Activated naive CD4-positive, alpha-beta T cell (primary cell): ENCODE measurements around the gene B3GNT7.
"Not testable (repeated sequence)": the region's sequence is repeated elsewhere in the genome, so short reads cannot be mapped to it uniquely, and the experiment has no call there.

Source experiments
- DNase-seq, 4 experiments: peaks; one replicate each; lab custom pipeline; 2025; lab: John Stamatoyannopoulos, UW

The B3GNT7 gene

DNA sequence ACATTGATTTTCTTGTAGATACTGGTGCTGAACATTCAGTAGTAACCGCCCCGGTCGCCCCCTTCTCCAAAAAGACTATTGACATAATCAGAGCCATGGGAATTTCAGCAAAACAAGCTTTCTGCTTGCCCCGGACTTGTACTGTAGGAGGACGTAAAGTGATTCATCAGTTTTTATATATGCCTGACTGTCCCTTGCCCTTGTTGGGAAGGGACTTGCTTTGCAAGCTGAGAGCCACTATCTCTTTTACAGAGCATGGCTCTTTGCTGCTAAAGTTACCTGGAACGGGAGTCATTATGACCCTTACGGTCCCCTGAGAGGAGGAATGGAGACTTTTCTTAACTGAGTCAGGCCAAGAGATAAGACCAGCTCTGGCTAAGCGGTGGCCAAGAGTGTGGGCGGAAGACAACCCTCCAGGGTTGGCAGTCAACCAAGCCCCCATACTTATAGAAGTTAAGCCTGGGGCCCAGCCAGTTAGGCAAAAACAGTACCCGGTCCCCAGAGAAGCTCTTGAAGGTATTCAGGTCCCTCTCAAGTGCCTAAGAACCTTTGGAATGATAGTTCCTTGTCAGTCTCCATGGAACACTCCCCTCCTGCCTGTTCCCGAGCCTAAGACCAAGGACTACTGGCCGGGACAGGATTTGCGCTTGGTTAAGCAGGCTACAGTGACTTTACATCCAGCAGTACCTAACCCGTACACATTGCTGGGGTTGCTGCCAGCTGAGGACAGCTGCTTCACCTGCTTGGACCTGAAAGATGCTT lies 8.1 kb downstream of the B3GNT7 start:
- DNase-seq = not testable (repeated sequence)

GRCh38 chr2:231404183-231404578 lies 8.7 kb downstream of the B3GNT7 start:
- DNase-seq = not testable (repeated sequence)

GRCh38 chr2:231405601-231406367 lies 10.3 kb downstream of the B3GNT7 start:
- not testable (repeated sequence) for DNase-seq

- not testable (repeated sequence) for DNase-seq
Observed at GRCh38 chr2:231407686-231408085, 12.2 kb downstream of the B3GNT7 start.

DNA sequence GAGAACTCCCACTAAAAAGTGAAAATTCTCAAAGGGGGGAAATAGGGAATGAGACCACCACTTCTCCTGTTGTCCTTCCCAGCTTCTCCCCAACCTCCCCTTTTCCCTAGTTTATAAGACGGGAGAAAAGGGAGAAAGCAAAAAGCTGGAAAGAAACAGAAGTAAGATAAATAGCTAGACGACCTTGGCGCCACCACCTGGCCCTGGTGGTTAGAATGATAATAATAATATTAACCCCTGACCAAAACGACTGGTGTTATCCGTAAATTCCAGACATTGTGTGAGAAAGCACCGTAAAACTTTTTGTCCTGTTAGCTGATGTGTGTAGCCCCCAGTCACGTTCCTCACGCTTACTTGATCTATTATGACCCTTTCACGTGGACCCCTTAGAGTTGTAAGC lies 12.8 kb downstream of the B3GNT7 start:
- not testable (repeated sequence) for DNase-seq

DNA sequence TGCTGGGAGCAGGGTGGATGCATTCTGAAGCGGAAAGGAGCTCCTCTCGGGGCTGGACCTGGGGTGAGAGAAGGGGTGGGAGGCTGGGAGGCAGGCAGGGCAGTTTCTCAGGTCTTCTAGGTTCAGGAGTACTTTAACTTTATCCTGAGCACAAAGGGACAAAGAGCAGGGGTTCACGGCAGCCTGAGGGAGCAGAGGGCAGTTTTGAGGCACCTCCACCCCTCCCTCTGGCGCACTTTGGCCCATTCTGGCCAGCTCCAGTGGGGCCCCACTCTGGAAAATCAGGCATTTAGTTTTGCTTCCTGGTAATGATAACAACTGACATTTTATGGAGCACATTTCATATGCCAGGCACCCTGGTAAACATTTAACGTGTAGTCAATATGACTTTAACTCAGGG lies 14.3 kb downstream of the B3GNT7 start:
- no peak for DNase-seq

- no peak for DNase-seq
Observed at GRCh38 chr2:231410293-231411004, 14.9 kb downstream of the B3GNT7 start.

DNA sequence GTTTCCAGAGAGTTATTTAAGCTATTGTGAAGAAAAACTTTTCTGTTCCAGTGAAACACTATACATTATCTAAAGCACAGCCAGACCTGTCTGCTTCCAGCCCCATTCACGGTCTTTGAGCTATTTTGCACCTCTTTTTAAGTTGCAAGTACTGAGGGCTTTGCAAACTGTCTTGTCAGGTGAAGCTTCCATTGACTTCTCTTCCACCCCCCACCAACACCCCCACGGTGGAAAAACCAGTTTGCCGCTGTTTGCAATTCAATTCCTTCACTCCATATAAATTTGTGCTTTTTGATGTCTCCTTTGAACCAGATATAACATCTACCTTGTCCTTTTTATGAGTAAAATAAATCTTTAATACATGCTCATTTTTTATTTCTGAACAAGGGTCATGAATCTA lies 15.7 kb downstream of the B3GNT7 start:
- no peak for DNase-seq

DNA sequence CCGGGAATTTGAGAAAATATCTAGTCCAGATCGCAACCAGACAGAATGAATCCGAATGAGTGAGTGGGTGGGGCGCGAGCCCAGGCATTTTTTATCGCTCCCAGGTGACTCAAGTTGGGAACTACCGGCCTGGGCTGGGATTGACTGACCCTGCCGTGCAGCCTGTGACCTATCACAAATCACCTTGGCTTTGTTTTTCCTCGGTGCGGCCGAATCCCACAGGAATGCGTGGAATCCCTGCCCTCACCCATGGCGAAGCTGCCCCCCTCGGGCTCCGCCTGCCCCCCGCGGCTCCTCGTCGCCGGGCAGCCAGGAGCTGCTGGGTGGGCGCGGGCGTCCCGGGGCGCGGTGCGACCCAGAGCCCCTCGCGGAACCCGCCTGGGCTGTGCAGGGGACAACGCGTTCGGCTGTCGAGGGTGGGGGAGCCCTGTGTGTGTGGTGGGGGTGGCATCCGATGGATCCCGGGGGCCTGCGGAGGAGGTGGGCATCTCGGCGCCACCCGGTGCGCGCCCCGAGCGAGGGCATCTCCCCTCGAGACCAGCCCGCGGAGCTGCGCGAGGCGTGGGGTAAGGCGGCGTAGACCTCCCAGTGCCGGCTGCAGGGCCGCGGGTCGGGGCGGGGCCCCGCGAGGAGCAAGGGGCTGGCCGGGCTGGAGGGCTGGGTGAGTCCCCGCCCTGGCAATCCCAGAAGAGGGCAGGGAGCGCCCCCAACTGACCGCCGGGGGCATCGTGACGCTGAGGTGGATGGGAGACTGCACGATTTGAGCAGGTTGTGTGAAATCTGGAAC lies 16.5 kb downstream of the B3GNT7 start:
- DNase-seq = peak in 3 of 4 experiments; percentile 25 to 57 (median 33)

DNA sequence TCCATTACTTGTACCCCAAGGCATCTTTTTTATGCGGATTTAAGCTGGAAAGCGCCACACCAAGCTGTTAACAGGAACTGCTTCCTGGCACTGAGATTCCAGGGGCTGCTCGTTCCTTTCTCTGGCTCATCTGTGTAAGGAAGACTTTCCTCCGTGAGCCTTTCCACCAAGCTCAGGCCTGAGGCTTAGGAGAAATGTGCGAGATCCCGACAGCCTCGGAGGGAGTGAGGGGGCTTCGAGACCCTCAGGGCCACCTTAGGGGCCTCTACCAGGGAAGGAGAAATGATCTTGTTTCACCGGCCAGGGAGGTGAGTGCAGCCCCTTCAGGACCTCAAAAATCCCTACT lies 17.1 kb downstream of the B3GNT7 start:
- no peak for DNase-seq

DNA sequence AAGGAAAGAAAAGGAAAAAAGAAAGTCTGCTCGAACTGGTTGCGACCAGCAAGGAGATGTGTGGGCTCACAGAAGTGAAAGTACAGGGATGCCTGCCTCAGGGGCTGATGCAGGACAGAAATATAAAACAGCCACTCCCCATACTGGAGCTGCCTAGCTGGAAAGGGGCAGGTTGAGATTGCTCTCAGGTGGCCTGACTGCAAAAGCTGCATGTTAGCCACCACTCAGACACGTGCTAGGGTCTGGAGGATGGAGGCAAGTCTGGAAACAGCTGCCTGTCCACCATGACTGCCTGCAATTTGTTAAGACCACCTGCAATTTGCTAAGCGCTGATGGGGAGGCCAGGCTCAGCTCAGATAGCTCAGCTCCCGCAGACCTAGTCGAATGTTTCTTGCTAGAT lies 17.9 kb downstream of the B3GNT7 start:
- DNase-seq = no peak

GRCh38 chr2:231413921-231414476 lies 18.5 kb downstream of the B3GNT7 start:
- DNase-seq = no peak

GRCh38 chr2:231415029-231415428 lies 19.5 kb downstream of the B3GNT7 start:
- DNase-seq = no peak

GRCh38 chr2:231418820-231419640 lies 23.5 kb downstream of the B3GNT7 start:
- DNase-seq = no peak

DNA sequence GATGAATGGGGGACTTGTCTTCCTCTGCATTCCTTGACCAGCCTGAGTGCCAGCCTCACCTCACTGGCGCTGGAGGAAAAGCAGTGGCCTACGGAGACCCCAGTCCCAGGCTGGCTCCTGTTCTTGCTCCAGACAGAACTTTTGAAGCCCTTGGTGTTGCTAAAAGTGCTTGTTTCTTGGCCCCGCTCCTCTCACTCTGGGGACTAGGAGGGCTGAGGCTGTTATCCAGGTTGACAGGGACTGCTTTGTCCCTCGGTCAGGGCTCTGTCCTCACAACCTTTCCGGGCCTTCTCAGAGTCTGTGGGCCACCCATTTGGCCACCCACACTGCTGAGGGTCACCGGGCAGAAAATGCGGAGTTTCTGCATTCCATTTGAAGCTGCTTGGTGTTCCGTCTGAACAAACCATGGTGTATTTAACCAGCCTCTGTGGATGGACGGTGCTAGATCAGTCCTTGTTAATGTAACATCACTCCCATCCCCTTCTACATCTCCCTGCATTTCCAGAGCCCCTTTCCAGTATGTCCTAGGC lies 25.6 kb downstream of the B3GNT7 start:
- DNase-seq = no peak

GRCh38 chr2:231422056-231422455 lies 26.5 kb downstream of the B3GNT7 start:
- no peak for DNase-seq

GRCh38 chr2:231423176-231423575 lies 27.7 kb downstream of the B3GNT7 start:
- no peak for DNase-seq

DNA sequence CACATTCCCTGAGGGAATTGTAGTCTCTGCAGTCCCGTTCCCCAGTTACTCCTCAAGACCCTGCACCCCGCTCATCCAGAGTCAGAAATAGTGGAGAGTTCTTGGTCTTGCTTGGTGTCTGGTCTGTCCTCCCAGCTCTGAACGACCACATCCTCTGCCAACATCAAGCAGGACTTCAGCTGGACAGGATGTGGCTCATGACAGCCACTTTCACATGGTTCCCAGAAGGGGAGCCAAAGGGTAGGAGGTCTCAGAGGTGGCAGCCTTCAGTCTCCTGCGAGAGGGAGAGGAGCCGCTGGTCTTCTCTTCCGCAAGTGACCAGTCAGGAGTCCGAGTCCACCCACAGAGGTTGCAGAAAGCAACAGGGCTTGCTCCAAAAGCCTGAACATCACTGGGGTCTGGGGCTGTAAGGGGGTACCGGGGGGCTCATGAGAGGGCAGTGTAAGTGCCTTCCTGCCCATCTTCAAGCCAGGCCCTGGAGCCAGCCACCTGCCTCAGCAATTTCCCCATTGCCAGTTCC lies 29.8 kb downstream of the B3GNT7 start:
- no peak for DNase-seq

DNA sequence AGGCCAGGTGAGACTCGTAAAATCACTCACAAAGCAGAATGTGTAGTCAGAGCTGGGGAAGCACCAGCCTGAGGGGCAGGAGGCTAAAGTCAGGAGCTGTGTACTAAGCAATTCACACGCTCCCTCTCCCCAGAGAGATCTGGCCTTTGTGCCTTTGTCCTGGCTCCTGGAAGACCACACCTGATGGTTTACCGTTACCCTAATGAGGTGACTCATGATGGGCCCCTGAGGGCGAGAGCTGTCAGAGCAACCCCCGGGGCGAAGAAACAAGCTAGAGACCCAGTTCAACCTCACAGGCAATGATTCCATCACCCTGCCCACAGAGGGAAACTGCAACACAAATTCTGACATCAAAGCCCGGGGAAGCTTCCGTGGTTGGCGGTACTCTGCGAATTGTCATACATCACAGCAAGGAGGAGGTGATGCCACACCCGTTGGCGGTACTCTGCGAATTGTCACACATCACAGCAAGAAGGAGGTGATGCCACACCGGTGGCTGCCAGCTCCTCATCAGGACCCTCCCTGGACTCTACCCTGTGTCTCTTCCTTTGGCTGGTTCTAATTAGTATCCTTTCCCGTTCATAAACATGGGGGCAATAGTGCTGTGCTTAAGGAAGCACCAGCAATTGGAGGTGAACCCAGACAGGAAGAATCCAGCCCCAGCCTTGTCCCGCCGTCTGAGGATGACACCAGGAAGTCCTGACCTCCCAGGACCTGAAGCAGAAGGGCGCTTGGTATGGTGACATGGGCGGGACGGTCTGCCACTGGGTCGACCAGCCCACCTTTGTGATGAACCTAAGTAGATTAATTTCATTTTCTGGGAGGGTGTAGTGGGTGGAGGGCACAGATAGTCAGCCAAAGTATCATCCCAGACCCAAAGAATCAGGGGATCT lies 30.5 kb downstream of the B3GNT7 start:
- DNase-seq = peak in 1 of 4 experiments; percentile 11
